Endothelial cell of umbilical vein (primary cell): ENCODE results near the gene RANBP17. TPM values are rescaled to one million over a fixed set of nuclear protein-coding genes. Genes with fewer than 3 reads are reported as not detected.

ENCODE experiments used
- BruUV-seq: library from RNA; stranded (reverse); fragments of 400-500 nt; replicated peaks from 2 replicates; lab custom pipeline; 2021; lab: Mats Ljungman, UMichigan
- CTCF ChIA-PET: fragments of 300-600, 350-600 bp; sonication (Branson Sonifier 250); formaldehyde crosslinking; loops from one replicate; lab custom pipeline; 2021; ENCODE audit warnings: antibody characterized with exemption, inconsistent platforms; lab: Charles Lee
- POLR2A ChIA-PET: fragments of 300-600, 350-600 bp; sonication (Branson Sonifier 250); formaldehyde crosslinking; loops from one replicate; lab custom pipeline; 2021; ENCODE audit warnings: antibody characterized with exemption, inconsistent platforms; lab: Charles Lee
- DNase-seq: peaks from one replicate; pipeline ENCODE4 v3.0.0-alpha.2; 2011; ENCODE audit warnings: low read depth, low spot score
- FAIRE-seq: peaks from 2 replicates; lab custom pipeline; 2011; peaks lifted over from hg19 to GRCh38; lab: Jason Lieb, UNC
- H2AFZ ChIP-seq: 2 replicates; pipeline ENCODE4 v1.6.0; 2012; ENCODE audit warnings: low read depth, low read length, control low read depth, inconsistent platforms
- H3K27ac ChIP-seq: 2 replicates; pipeline ENCODE4 v1.5.1; 2011; ENCODE audit warnings: low read depth, mild to moderate bottlenecking, control low read depth, low read length, moderate library complexity; ENCODE audit not compliant: insufficient read depth
- H3K27me3 ChIP-seq, 2 experiments: 2 replicates each; pipeline versions ENCODE4 v1.6.0 to v1.6.1; 2011; ENCODE audit warnings: low read length in 2 of 2, mixed read lengths in 1 of 2; ENCODE audit not compliant: control insufficient read depth in 2 of 2, insufficient read depth in 2 of 2
- H3K36me3 ChIP-seq, 2 experiments: 2 replicates in 1 of 2; 3 replicates in 1 of 2; pipeline ENCODE4 v1.5.1; 2011; ENCODE audit warnings: low read length in 2 of 2, mild to moderate bottlenecking in 1 of 2, moderate library complexity in 1 of 2; ENCODE audit not compliant: control insufficient read depth in 2 of 2, insufficient read depth in 2 of 2; ENCODE audit errors: extremely low read depth in 1 of 2
- H3K4me1 ChIP-seq: 3 replicates; pipeline ENCODE4 v1.5.1; 2011; ENCODE audit warnings: mild to moderate bottlenecking, low read length; ENCODE audit not compliant: control insufficient read depth, insufficient read depth; ENCODE audit errors: extremely low read depth
- H3K4me2 ChIP-seq: 2 replicates; pipeline ENCODE4 v1.6.1; 2011; ENCODE audit warnings: low read length, control low read depth, mixed read lengths; ENCODE audit not compliant: insufficient read depth
- H3K4me3 ChIP-seq, 3 experiments: fragments of 200-600 bp in 1 of 3; sonication (generic), shearing (Covaris generic) in 1 of 3; replicated peaks in 1 of 3; 2 replicates each; pipeline ENCODE4 v1.5.1; 2011 to 2016; ENCODE audit warnings: control low read depth in 3 of 3, low read length in 3 of 3, mild to moderate bottlenecking in 2 of 3, inconsistent platforms in 1 of 3, low read depth in 1 of 3, moderate library complexity in 1 of 3; ENCODE audit not compliant: insufficient read depth in 1 of 3
- H3K79me2 ChIP-seq: 2 replicates; pipeline ENCODE4 v1.6.0; 2012; ENCODE audit warnings: low read length, inconsistent platforms; ENCODE audit not compliant: control insufficient read depth, insufficient read depth
- H3K9ac ChIP-seq: replicated peaks from 2 replicates; pipeline ENCODE3; 2011; ENCODE audit warnings: low read length, control low read depth; ENCODE audit not compliant: insufficient read depth; ENCODE audit errors: extremely low read depth
- H3K9me1 ChIP-seq: replicated peaks from 3 replicates; pipeline ENCODE4 v1.6.0; 2011; ENCODE audit warnings: mild to moderate bottlenecking, low read length; ENCODE audit not compliant: control insufficient read depth, insufficient read depth; ENCODE audit errors: extremely low read depth
- H3K9me3 ChIP-seq: replicated peaks from 2 replicates; pipeline ENCODE4 v1.5.1; 2012; ENCODE audit warnings: low read length, inconsistent platforms; ENCODE audit not compliant: control insufficient read depth, insufficient read depth
- H4K20me1 ChIP-seq: replicated peaks from 2 replicates; pipeline ENCODE3; 2011; ENCODE audit warnings: mild to moderate bottlenecking, low read length; ENCODE audit not compliant: control insufficient read depth, insufficient read depth; ENCODE audit errors: extremely low read depth
- CTCF ChIP-seq, 2 donors: IDR thresholded peaks; 1 replicate in 1 of 2; 2 replicates in 1 of 2; pipeline ENCODE4 v1.5.1; 2011; ENCODE audit warnings: low read length in 2 of 2, mild to moderate bottlenecking in 2 of 2, moderate library complexity in 2 of 2, control low read depth in 1 of 2, inconsistent platforms in 1 of 2, low read depth in 1 of 2; ENCODE audit not compliant: insufficient read depth in 1 of 2; ENCODE audit errors: extremely low read depth in 1 of 2
- EZH2 ChIP-seq: IDR thresholded peaks from 2 replicates; pipeline ENCODE4 v1.6.1; 2012; ENCODE audit warnings: borderline replicate concordance, low read depth, mild to moderate bottlenecking, moderate library complexity, low read length, inconsistent platforms; ENCODE audit not compliant: severe bottlenecking
- FOS ChIP-seq: IDR thresholded peaks from 2 replicates; pipeline ENCODE4 v1.6.1; 2011; ENCODE audit warnings: mild to moderate bottlenecking, low read length, moderate library complexity, borderline replicate concordance; ENCODE audit not compliant: insufficient read depth
- GATA2 ChIP-seq: IDR thresholded peaks from 2 replicates; pipeline ENCODE4 v1.7.0; 2011; ENCODE audit warnings: low read depth, mild to moderate bottlenecking, moderate library complexity, mixed read lengths, low read length; ENCODE audit not compliant: insufficient read length, insufficient read depth
- JUN ChIP-seq: IDR thresholded peaks from 2 replicates; pipeline ENCODE4 v1.6.1; 2011; ENCODE audit warnings: borderline replicate concordance, low read depth; ENCODE audit not compliant: insufficient read length, insufficient read depth
- MAX ChIP-seq: IDR thresholded peaks from 2 replicates; pipeline ENCODE4 v1.6.1; 2011; ENCODE audit not compliant: insufficient read depth, insufficient read length
- MYC ChIP-seq: IDR thresholded peaks from one replicate; pipeline ENCODE4 v1.6.1; 2011; ENCODE audit warnings: mild to moderate bottlenecking, low read depth, low read length
- POLR2A ChIP-seq: IDR thresholded peaks from 2 replicates; pipeline ENCODE4 v1.6.1; 2012; ENCODE audit warnings: low read depth, mild to moderate bottlenecking, control low read depth, low read length
- POLR2AphosphoS5 ChIP-seq: IDR thresholded peaks from 2 replicates; pipeline ENCODE4 v1.6.1; 2012; ENCODE audit warnings: low read depth, mild to moderate bottlenecking, control low read depth, low read length, moderate library complexity; ENCODE audit not compliant: insufficient read depth
- dilution Hi-C: fragments of 300-500 bp; cut with MboI; formaldehyde crosslinking; loops from one replicate; pipeline ENCODE4 v1.15.0; 2019; ENCODE audit warnings: low sequenced_read_pairs; ENCODE audit not compliant: extremely low pct_ligation_motif_present
- intact Hi-C: fragments of 100-400 bp; cut with micrococcal nuclease; formaldehyde crosslinking; loops from one replicate; pipeline ENCODE4 v1.10.0; 2022
- polyA plus RNA-seq, 4 experiments: library from polyadenylated mRNA; depleted of rRNA in 3 of 4; stranded (reverse) in 3 of 4; unstranded in 1 of 4; fragments of >200 nt; gene quantifications; 2 replicates each; pipeline versions ENCODE4 v1.2.1 to v1.2.3, GENCODE V29; 2011 to 2012; ENCODE audit warnings: missing spikeins in 1 of 4
- total RNA-seq: library from RNA; stranded (reverse); gene quantifications from 2 replicates; pipeline ENCODE4 v1.2.3, GENCODE V29; 2021

Gene RANBP17
- total and polyA plus RNA-seq, 2 donors (not counting 3 experiments of a cell fraction or from before 2014, with no cell fraction given): 5.6 to 13.6 TPM

- H2AFZ ChIP-seq: no peak overlapping the region
- DNase-seq: no peak
- no peaks in the 10 kb centered on the region for H3K9me1 ChIP-seq
- no peaks in the 10 kb centered on the region for H3K36me3 ChIP-seq
- no peaks in the 10 kb centered on the region for H3K27me3 ChIP-seq
- no peaks in the 10 kb centered on the region for H3K9me3 ChIP-seq
- no peaks in the 10 kb centered on the region for H3K79me2 ChIP-seq
- no peak overlapping the region for H3K4me3 ChIP-seq
- no peak overlapping the region for H3K9ac ChIP-seq
- TF ChIP-seq MYC: no peak
- TF ChIP-seq GATA2: no peak
- TF ChIP-seq MAX: no peak
- TF ChIP-seq JUN: no peak
- no peak for TF ChIP-seq CTCF (IDR thresholded peaks at IDR 0.05; ENCODE audit: extremely low read depth in 1 of 2, insufficient read depth in 1 of 2, low read depth in 1 of 2, low read length in 2 of 2)
- no peak for TF ChIP-seq POLR2AphosphoS5
- TF ChIP-seq FOS: no peak
- TF ChIP-seq EZH2: no peak
- no peak for TF ChIP-seq POLR2A
- no peak overlapping the region for H3K27ac ChIP-seq
- FAIRE-seq: no peak
- dilution Hi-C loops (no loop called here), intact Hi-C loops (no loop called here)
- BruUV-seq: no TSS peak
- no peaks in the 10 kb centered on the region for H3K4me1 ChIP-seq
- ChIA-PET CTCF (interaction anchor here (1.4 kb wide), 1 partner anchor 49 kb away, joined by 4 read pairs; no protein-coding TSS in a partner anchor), POLR2A (no interaction called here)
- no peak overlapping the region for H3K4me2 ChIP-seq
- H4K20me1 ChIP-seq: no peaks in the 10 kb centered on the region
Measured at GRCh38 chr5:171268700-171269620, 407.1 kb downstream of the RANBP17 start.
